Measurements from ENCODE around the gene TP73.

- no peak for TF ChIP-seq POLR2A (IDR thresholded peaks at IDR 0.05; ENCODE audit: low read length)
- TF ChIP-seq GATA1 (IDR thresholded peaks at IDR 0.05; ENCODE audit: low read depth, low read length) = no peak
Measured at GRCh38 chr1:3730543-3731247, 78.4 kb downstream of the TP73 start.
